MM.1S (cell line): ENCODE measurements around the gene COL5A1.

Source experiments
- CTCF ChIP-seq: fragments of 300-600 bp; sonication (generic); IDR thresholded peaks from 2 replicates; pipeline ENCODE4 v1.5.1; 2016; ENCODE audit warnings: antibody characterized with exemption, low read length, mixed read lengths
- EZH2 ChIP-seq: fragments of 300-600 bp; sonication (generic); optimal IDR thresholded peaks from 2 replicates; pipeline ENCODE3; 2017; ENCODE audit warnings: low read depth, mild to moderate bottlenecking, antibody characterized with exemption, low read length, mixed read lengths
- EZH2phosphoT487 ChIP-seq: fragments of 300-600 bp; sonication (generic); IDR thresholded peaks from 2 replicates; pipeline ENCODE4 v1.6.1; 2018; ENCODE audit warnings: antibody characterized with exemption, low read length

- no peak for TF ChIP-seq CTCF
- no peak for TF ChIP-seq EZH2
- TF ChIP-seq EZH2phosphoT487 = no peak
Observed at GRCh38 chr9:134777153-134777552, 135.6 kb downstream of the COL5A1 start.
